Natural killer cell (primary cell): ENCODE measurements around the gene UBC. TPM values are rescaled to one million over a fixed set of nuclear protein-coding genes. Genes with fewer than 3 reads are reported as not detected.
"Not testable (repeated sequence)": the region's sequence is repeated elsewhere in the genome, so short reads cannot be mapped to it uniquely, and the experiment has no call there.

Source experiments
- ATAC-seq, 3 donors: fragments of 150-1000 bp in 2 of 3; fragments of 200-7000 bp in 1 of 3; cut with Tn5 transposase; 1 replicate in 1 of 3; 2 replicates in 2 of 3; pipeline ENCODE4 v1.10.0; 2021; ENCODE audit warnings: mild to moderate bottlenecking in 2 of 3, moderate library complexity in 2 of 3
- DNase-seq, 2 donors: peaks; one replicate each; pipeline versions ENCODE4 v3.0.0 to v3.0.0-alpha.2; 2013 to 2021; ENCODE audit warnings: mixed read lengths in 1 of 2
- H3K27ac ChIP-seq: one replicate; pipeline ENCODE4 v1.5.1; 2013; ENCODE audit warnings: mild to moderate bottlenecking, low read length
- H3K27me3 ChIP-seq: one replicate; pipeline ENCODE4 v1.6.1; 2013; ENCODE audit warnings: low read length; ENCODE audit not compliant: control insufficient read depth, insufficient read depth
- H3K36me3 ChIP-seq: one replicate; pipeline ENCODE4 v1.6.1; 2013; ENCODE audit warnings: low read length; ENCODE audit not compliant: control insufficient read depth, insufficient read depth
- H3K4me1 ChIP-seq: one replicate; pipeline ENCODE4 v1.6.1; 2013; ENCODE audit warnings: low read length; ENCODE audit not compliant: control insufficient read depth, insufficient read depth
- H3K4me3 ChIP-seq: one replicate; pipeline ENCODE4 v1.5.1; 2013; ENCODE audit warnings: low read length
- H3K9me3 ChIP-seq: one replicate; pipeline ENCODE4 v1.6.1; 2013; ENCODE audit warnings: low read length; ENCODE audit not compliant: control insufficient read depth, insufficient read depth
- H3K27ac Mint-ChIP-seq, 2 donors: one replicate each; pipeline ENCODE4 v1.8.0; 2022; ENCODE audit warnings: mild to moderate bottlenecking in 2 of 2, mixed read lengths in 2 of 2, moderate library complexity in 1 of 2
- H3K27me3 Mint-ChIP-seq, 2 donors: one replicate each; pipeline ENCODE4 v1.8.0; 2022; ENCODE audit warnings: low read depth in 2 of 2, mixed read lengths in 2 of 2
- H3K36me3 Mint-ChIP-seq: one replicate; pipeline ENCODE4 v1.8.0; 2022; ENCODE audit warnings: mixed read lengths
- H3K4me1 Mint-ChIP-seq, 2 donors: one replicate each; pipeline ENCODE4 v1.8.0; 2022; ENCODE audit warnings: mixed read lengths in 2 of 2
- H3K4me3 Mint-ChIP-seq: one replicate; pipeline ENCODE4 v1.8.0; 2022; ENCODE audit warnings: mild to moderate bottlenecking, moderate library complexity, mixed read lengths
- H3K9me3 Mint-ChIP-seq, 2 donors: one replicate each; pipeline ENCODE4 v1.8.0; 2022; ENCODE audit warnings: mixed read lengths in 2 of 2
- CTCF ChIP-seq: fragments of 200-600 bp; IDR thresholded peaks from one replicate; pipeline ENCODE4 v1.8.0; 2022; ENCODE audit warnings: antibody characterized with exemption
- WGBS: methylation state at CpG from one replicate; pipeline ENCODE4 v1.1.7; 2013; ENCODE audit warnings: missing lambda C conversion rate; ENCODE audit not compliant: insufficient coverage; 5-methylcytosine and 5-hydroxymethylcytosine counted together
- intact Hi-C: fragments of 100-400 bp; cut with micrococcal nuclease; formaldehyde crosslinking; loops from one replicate; pipeline ENCODE4 v1.14.2; 2022
- total RNA-seq, 4 donors: library from RNA; stranded (reverse); fragments of 120-200 nt in 1 of 4; gene quantifications; one replicate each; pipeline versions ENCODE4 v1.2.3 to v1.2.4, GENCODE V29; 2013 to 2022

Gene UBC
- total RNA-seq, 3 donors from 2014 or later (not counting 1 experiment from before 2014, with no cell fraction given), result 1,276 to 1,737 (median 1,334) TPM

DNA sequence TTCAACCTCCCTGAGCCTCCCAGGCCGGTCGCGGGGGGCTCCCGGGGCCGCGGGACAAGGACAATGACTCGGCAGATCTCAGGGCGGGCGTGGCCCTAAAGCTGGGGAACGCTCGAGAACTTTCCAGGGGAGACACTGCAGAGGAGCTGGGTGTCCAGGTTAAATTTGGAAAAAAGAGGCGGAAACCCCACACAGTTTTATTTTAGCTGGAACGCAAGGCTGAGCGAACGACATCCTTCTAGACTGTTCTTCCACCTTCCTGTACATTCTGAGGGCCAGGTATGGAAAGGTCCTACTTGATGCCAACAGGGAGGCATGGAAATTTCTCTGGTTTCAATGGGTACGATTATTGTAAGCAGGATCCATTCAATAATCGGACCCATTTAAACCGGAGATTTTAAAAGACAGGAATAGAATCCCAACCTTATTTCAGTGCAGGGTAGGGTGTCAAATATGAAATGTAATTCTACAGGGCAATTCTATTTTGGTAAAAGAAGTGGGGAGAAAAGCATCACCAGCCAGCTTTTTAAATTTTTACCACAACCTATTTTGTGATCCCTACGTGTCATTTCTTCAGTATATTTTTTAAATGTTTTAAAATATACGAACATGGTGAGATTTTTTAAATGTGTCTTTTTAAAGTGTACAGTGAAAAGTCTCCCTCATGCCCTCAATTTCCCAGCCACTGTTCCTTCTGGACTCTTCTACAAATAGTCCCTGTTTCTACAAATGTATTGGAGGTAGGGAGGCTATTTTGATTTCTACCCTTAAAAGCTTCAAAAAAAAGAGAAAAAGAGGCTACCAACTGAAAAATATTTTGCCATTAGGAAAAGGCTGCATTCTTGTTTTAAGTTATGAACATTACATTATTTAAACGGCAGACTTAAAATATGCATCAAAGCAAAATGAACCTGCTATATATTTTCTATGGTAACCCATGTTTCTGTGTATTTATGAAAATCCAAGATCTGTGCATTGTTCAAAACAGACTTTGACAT, 1.1 kb upstream of the UBC start:
- peak overlapping the region; percentile 70 for H3K27ac ChIP-seq
- H3K36me3 ChIP-seq, result peaks cover 20% of the 10 kb centered on the region
- H3K4me3 Mint-ChIP-seq, result peak overlapping the region; percentile 92
- H3K27me3 ChIP-seq, result no peaks in the 10 kb centered on the region
- peaks cover 78 to 86% of the 10 kb centered on the region in 2 donors for H3K4me1 Mint-ChIP-seq
- H3K36me3 Mint-ChIP-seq, result peaks cover 29% of the 10 kb centered on the region
- no peaks in the 10 kb centered on the region for H3K9me3 ChIP-seq
- H3K27me3 Mint-ChIP-seq, result no peaks in the 10 kb centered on the region
- H3K27ac Mint-ChIP-seq, result peak overlapping the region; percentile 100
- H3K9me3 Mint-ChIP-seq, result no peaks in the 10 kb centered on the region
- peak overlapping the region; percentile 56 for H3K4me3 ChIP-seq
- ATAC-seq (no peak), DNase-seq (no peak)
- intact Hi-C loops, result loop anchor here (2.0 to 5.0 kb wide), 2 partner anchors 23 to 72 kb away; partner anchors contain the start of gene DHX37
- TF ChIP-seq CTCF, result no peak
- peaks cover 64% of the 10 kb centered on the region for H3K4me1 ChIP-seq
- 20% methylated on average over 18 of the region's 21 CpGs for WGBS

- intact Hi-C loops, result loop anchor here (1.0 to 2.0 kb wide), 2 partner anchors 7 to 25 kb away; no protein-coding TSS in a partner anchor
- Mint-ChIP-seq H3K9me3 (no peaks in the 10 kb centered on the region), H3K4me1 (peaks cover 75 to 80% of the 10 kb centered on the region in 2 donors), H3K27me3 (no peaks in the 10 kb centered on the region), H3K27ac (peak overlapping the region; percentile 100), H3K4me3 (peak overlapping the region; percentile 100), H3K36me3 (peaks cover 29% of the 10 kb centered on the region)
- TF ChIP-seq CTCF, result peak; percentile 63
- H3K4me1 ChIP-seq, result peaks cover 49% of the 10 kb centered on the region
- peak overlapping the region; percentile 95 for H3K4me3 ChIP-seq
- peaks cover 23% of the 10 kb centered on the region for H3K36me3 ChIP-seq
- peak; percentile 84 to 96 for DNase-seq
- peak overlapping the region; percentile 99 for H3K27ac ChIP-seq
- H3K9me3 ChIP-seq, result no peaks in the 10 kb centered on the region
- peak; percentile 42 to 61 (median 48) for ATAC-seq
- 9% methylated on average over 46 of the region's 46 CpGs for WGBS
- no peaks in the 10 kb centered on the region for H3K27me3 ChIP-seq
These were observed 717 bp downstream of the UBC start for GRCh38 chr12:124913474-124914391.

GRCh38 chr12:124912529-124913287, 1.7 kb downstream of the UBC start:
- 92% methylated on average over 14 of the region's 21 CpGs for WGBS
- Mint-ChIP-seq H3K4me3 (peak overlapping the region; percentile 100), H3K36me3 (peaks cover 29% of the 10 kb centered on the region), H3K27ac (peak overlapping the region; percentile 100), H3K4me1 (peaks cover 67 to 72% of the 10 kb centered on the region in 2 donors)
- peaks cover 39% of the 10 kb centered on the region for H3K4me1 ChIP-seq
- H3K4me3 ChIP-seq, H3K27ac ChIP-seq, intact Hi-C loops, H3K9me3 ChIP-seq, ATAC-seq, DNase-seq, H3K27me3 ChIP-seq, H3K27me3 Mint-ChIP-seq, H3K9me3 Mint-ChIP-seq: not testable (repeated sequence)
- H3K36me3 ChIP-seq, result peaks cover 23% of the 10 kb centered on the region

DNA sequence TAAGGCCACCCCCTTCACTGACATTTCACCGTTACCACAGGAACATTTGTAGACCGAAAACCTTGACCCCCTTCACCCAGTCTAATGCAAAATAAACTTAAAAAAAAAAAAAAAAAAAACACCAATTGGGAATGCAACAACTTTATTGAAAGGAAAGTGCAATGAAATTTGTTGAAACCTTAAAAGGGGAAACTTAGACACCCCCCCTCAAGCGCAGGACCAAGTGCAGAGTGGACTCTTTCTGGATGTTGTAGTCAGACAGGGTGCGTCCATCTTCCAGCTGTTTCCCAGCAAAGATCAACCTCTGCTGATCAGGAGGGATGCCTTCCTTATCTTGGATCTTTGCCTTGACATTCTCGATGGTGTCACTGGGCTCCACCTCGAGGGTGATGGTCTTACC, 2.9 kb downstream of the UBC start:
- H3K9me3 Mint-ChIP-seq, intact Hi-C loops, H3K27ac ChIP-seq, H3K4me3 ChIP-seq, H3K27me3 ChIP-seq, DNase-seq, ATAC-seq, H3K27me3 Mint-ChIP-seq, H3K9me3 ChIP-seq: not testable (repeated sequence)
- Histone ChIP-seq H3K4me1 (peaks cover 27% of the 10 kb centered on the region), H3K36me3 (peaks cover 23% of the 10 kb centered on the region)
- H3K4me1 Mint-ChIP-seq, result peaks cover 59 to 64% of the 10 kb centered on the region in 2 donors
- H3K27ac Mint-ChIP-seq, result peak overlapping the region; percentile 75 to 82
- 91% methylated on average over 5 of the region's 6 CpGs for WGBS
- H3K4me3 Mint-ChIP-seq, result peak overlapping the region; percentile 63
- peaks cover 29% of the 10 kb centered on the region for H3K36me3 Mint-ChIP-seq
